Suprapubic skin (tissue), 4 donors: ENCODE results near the gene IL4R. TPM values are rescaled to one million over a fixed set of nuclear protein-coding genes. Genes with fewer than 3 reads are reported as not detected.
A peak's percentile ranks its signal among the peaks of the same experiment; 100 is the strongest.

Experiments
- DNase-seq, 2 donors: peaks; one replicate each; pipeline ENCODE4 v3.0.0-alpha.2; 2019; ENCODE audit warnings: low spot score in 2 of 2
- H3K27ac ChIP-seq: fragments of 200-600 bp; sonication (generic); one replicate; pipeline ENCODE4 v1.5.1; 2019
- H3K27me3 ChIP-seq: fragments of 200-600 bp; sonication (generic); one replicate; pipeline ENCODE4 v1.5.1; 2019
- H3K36me3 ChIP-seq: fragments of 200-600 bp; sonication (generic); one replicate; pipeline ENCODE4 v1.5.1; 2019
- H3K4me1 ChIP-seq: fragments of 200-600 bp; sonication (generic); one replicate; pipeline ENCODE4 v1.5.1; 2019
- H3K4me3 ChIP-seq: fragments of 200-600 bp; sonication (generic); one replicate; pipeline ENCODE4 v1.5.1; 2019; ENCODE audit warnings: mild to moderate bottlenecking
- H3K9me3 ChIP-seq: fragments of 200-600 bp; sonication (generic); one replicate; pipeline ENCODE4 v1.5.1; 2019
- CTCF ChIP-seq, 2 donors: fragments of 200-600 bp in 1 of 2; fragments of 450-650 bp in 1 of 2; sonication (generic) in 1 of 2; IDR thresholded peaks; one replicate each; pipeline ENCODE4 v1.5.1; 2016 to 2019; ENCODE audit warnings: antibody characterized with exemption in 2 of 2, mild to moderate bottlenecking in 1 of 2, moderate library complexity in 1 of 2
- EP300 ChIP-seq: sonication (generic); formaldehyde crosslinking; IDR thresholded peaks from one replicate; pipeline ENCODE4 v1.6.1; 2017; ENCODE audit warnings: antibody characterized with exemption
- POLR2A ChIP-seq, 2 donors: fragments of 450-650 bp; IDR thresholded peaks; one replicate each; pipeline ENCODE4 v1.6.1; 2017; ENCODE audit warnings: antibody characterized with exemption in 2 of 2, mild to moderate bottlenecking in 2 of 2, moderate library complexity in 2 of 2
- POLR2AphosphoS5 ChIP-seq, 3 donors: sonication (generic); formaldehyde crosslinking; IDR thresholded peaks; one replicate each; pipeline ENCODE4 v1.6.1; 2017; ENCODE audit warnings: antibody characterized with exemption in 3 of 3
- WGBS: methylation state at CpG from one replicate; pipeline ENCODE4 v1.1.5; 2018; 5-methylcytosine and 5-hydroxymethylcytosine counted together
- total RNA-seq, 4 donors: library from RNA; depleted of rRNA; stranded (reverse); fragments of >200 nt; gene quantifications; one replicate each; pipeline ENCODE4 v1.1.0, GENCODE V29; 2016

IL4R gene
- total RNA-seq, 4 donors from 2014 or later, result 27.2 to 32.8 (median 30.5) TPM

- Histone ChIP-seq H3K27ac (no peak overlapping the region), H3K36me3 (peaks cover 2% of the 10 kb centered on the region), H3K4me1 (peaks cover 19% of the 10 kb centered on the region), H3K4me3 (no peak overlapping the region), H3K27me3 (no peaks in the 10 kb centered on the region), H3K9me3 (no peaks in the 10 kb centered on the region)
- DNase-seq, result no peak
- 51% methylated on average over 9 of the region's 9 CpGs for WGBS
- no peak for TF ChIP-seq EP300
Observed at GRCh38 chr16:27368358-27368722, 54.6 kb downstream of the IL4R start.

- H3K27ac ChIP-seq, result no peak overlapping the region
- H3K9me3 ChIP-seq, result no peaks in the 10 kb centered on the region
- 92% methylated on average over 3 of the region's 3 CpGs for WGBS
- no peak for DNase-seq
- no peak for TF ChIP-seq EP300
- no peak for TF ChIP-seq POLR2AphosphoS5 (IDR thresholded peaks at IDR 0.05)
- TF ChIP-seq POLR2A (IDR thresholded peaks at IDR 0.05), result no peak
- no peak for TF ChIP-seq CTCF (IDR thresholded peaks at IDR 0.05)
- no peaks in the 10 kb centered on the region for H3K27me3 ChIP-seq
- peaks cover 19% of the 10 kb centered on the region for H3K4me1 ChIP-seq
- no peaks in the 10 kb centered on the region for H3K36me3 ChIP-seq
- no peak overlapping the region for H3K4me3 ChIP-seq
Observed at GRCh38 chr16:27369806-27370205, 56.0 kb downstream of the IL4R start.

- H3K27ac ChIP-seq, result no peak overlapping the region
- H3K36me3 ChIP-seq, result no peaks in the 10 kb centered on the region
- TF ChIP-seq CTCF (IDR thresholded peaks at IDR 0.05) (no peak), EP300 (no peak), POLR2AphosphoS5 (IDR thresholded peaks at IDR 0.05) (no peak), POLR2A (IDR thresholded peaks at IDR 0.05) (no peak)
- DNase-seq, result no peak
- no peak overlapping the region for H3K4me3 ChIP-seq
- H3K9me3 ChIP-seq, result no peaks in the 10 kb centered on the region
- peaks cover 19% of the 10 kb centered on the region for H3K4me1 ChIP-seq
- H3K27me3 ChIP-seq, result no peaks in the 10 kb centered on the region
Observed at GRCh38 chr16:27370318-27370717, 56.5 kb downstream of the IL4R start.

GRCh38 chr16:27373312-27373711 lies 59.5 kb downstream of the IL4R start:
- no peaks in the 10 kb centered on the region for H3K9me3 ChIP-seq
- no peak overlapping the region for H3K4me3 ChIP-seq
- H3K27ac ChIP-seq, result no peak overlapping the region
- no peaks in the 10 kb centered on the region for H3K27me3 ChIP-seq
- WGBS, result 82% methylated on average over 3 of the region's 3 CpGs
- DNase-seq, result no peak
- H3K4me1 ChIP-seq, result peaks cover 6% of the 10 kb centered on the region
- TF ChIP-seq CTCF (IDR thresholded peaks at IDR 0.05), result no peak
- H3K36me3 ChIP-seq, result no peaks in the 10 kb centered on the region

- no peaks in the 10 kb centered on the region for H3K36me3 ChIP-seq
- no peaks in the 10 kb centered on the region for H3K9me3 ChIP-seq
- TF ChIP-seq EP300 (no peak), CTCF (IDR thresholded peaks at IDR 0.05) (no peak), POLR2A (IDR thresholded peaks at IDR 0.05) (no peak), POLR2AphosphoS5 (IDR thresholded peaks at IDR 0.05) (no peak)
- no peak overlapping the region for H3K4me3 ChIP-seq
- H3K27me3 ChIP-seq, result no peaks in the 10 kb centered on the region
- 81% methylated on average over 8 of the region's 8 CpGs for WGBS
- peak in 1 of 2 donors; percentile 38 for DNase-seq
- H3K4me1 ChIP-seq, result peaks cover 5% of the 10 kb centered on the region
- H3K27ac ChIP-seq, result no peak overlapping the region
Observed at GRCh38 chr16:27374221-27374803, 60.5 kb downstream of the IL4R start.

- WGBS, result 17% methylated on average over 9 of the region's 9 CpGs
Observed at GRCh38 chr16:27374804-27375425, 61.1 kb downstream of the IL4R start.

More at GRCh38 chr16:27374804-27375425, 61.1 kb downstream of the IL4R start:
- H3K36me3 ChIP-seq, result no peaks in the 10 kb centered on the region
- H3K4me1 ChIP-seq, result peaks cover 5% of the 10 kb centered on the region
- peak; percentile 73 to 76 for DNase-seq
- no peaks in the 10 kb centered on the region for H3K27me3 ChIP-seq
- no peaks in the 10 kb centered on the region for H3K9me3 ChIP-seq
- no peak for TF ChIP-seq POLR2A (IDR thresholded peaks at IDR 0.05)
- peak in 1 of 2 donors; percentile 48 for TF ChIP-seq CTCF (IDR thresholded peaks at IDR 0.05)
- no peak overlapping the region for H3K4me3 ChIP-seq
- H3K27ac ChIP-seq, result no peak overlapping the region
